ENCODE data around the gene FERMT3.

DNA sequence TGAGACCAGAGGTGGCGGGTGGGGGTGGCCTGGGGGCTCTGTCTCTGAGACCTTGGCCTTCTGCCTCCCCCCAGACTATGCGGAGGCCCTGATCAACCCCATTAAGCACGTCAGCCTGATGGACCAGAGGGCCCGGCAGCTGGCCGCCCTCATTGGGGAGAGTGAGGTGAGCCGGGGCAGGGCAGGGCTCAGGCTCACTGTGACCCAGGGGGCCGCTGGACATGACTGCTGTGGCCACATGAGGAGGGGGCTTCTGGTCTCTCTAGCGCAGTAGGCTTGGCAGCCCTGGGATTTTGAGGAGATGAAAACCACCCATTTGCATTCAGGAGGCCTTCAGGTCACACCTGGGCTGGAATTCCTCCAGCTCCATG, 57.4 kb downstream of the FERMT3 start:
- TF ChIP-seq CTCF (IDR thresholded peaks at IDR 0.05) (no peak), POLR2A (IDR thresholded peaks at IDR 0.05) (no peak), EP300 (IDR thresholded peaks at IDR 0.05) (no peak)
